HG03196 (cell line): ENCODE measurements around the gene PPP1R3F.

Experiments used
- ATAC-seq: cut with Tn5 transposase; IDR thresholded peaks from one replicate; pipeline ENCODE4 v1.9.1; 2021; ENCODE audit not compliant: unreplicated experiment

The PPP1R3F gene

DNA sequence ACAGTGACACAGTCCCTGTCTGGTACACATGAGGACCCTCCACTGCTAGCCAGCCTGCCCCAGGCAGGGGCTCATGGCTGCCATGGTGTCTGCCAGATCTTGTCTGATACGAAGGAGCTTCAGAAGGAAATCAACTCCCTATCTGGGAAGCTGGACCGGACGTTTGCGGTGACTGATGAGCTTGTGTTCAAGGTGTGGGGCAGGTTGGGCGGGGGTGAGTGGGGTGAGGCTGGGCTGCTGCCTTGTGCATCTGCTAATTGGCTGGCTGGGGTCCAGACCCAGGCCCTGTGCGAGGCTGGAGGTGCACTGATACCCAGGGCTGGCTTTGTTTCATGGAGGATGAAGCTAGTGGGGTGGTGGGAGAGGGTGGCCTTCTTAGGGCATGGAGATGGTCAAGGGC is 20.5 kb upstream of the PPP1R3F start:
- ATAC-seq = no peak

DNA sequence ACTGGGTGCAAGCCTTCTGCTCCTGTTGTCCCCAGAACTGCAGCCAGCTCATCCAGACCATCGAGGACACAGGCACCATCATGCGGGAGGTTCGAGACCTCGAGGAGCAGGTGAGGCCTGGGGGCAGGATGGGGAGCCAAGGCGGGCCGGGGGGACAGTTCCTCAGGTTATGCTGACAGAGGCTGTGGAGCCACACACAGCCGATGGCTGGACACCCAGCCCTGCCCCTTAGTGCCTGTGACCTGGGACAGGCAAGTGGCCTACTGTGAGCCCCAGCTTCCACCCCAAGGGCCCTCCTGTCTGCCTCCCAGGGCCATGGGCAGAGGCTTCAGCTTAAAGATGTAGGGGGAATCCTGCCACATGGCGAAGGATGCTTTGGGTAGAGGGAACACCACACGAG is 20.0 kb upstream of the PPP1R3F start:
- ATAC-seq = no peak

DNA sequence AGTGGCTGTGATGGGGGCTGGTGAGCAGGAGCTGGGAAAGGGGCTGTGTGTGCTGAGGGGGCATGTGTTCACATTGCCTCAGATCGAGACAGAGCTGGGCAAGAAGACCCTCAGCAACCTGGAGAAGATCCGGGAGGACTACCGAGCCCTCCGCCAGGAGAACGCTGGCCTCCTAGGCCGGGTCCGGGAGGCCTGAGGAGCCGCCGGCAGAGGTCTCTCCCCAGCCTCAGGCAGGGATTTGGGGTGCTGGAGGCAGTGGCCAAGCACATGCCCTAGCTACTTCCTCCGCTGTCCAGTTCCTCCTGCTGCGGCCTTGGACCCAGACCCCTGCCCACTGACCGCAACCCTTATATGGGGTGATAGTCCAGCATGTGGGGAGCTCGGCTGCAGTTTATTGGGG is 19.5 kb upstream of the PPP1R3F start:
- no peak for ATAC-seq

DNA sequence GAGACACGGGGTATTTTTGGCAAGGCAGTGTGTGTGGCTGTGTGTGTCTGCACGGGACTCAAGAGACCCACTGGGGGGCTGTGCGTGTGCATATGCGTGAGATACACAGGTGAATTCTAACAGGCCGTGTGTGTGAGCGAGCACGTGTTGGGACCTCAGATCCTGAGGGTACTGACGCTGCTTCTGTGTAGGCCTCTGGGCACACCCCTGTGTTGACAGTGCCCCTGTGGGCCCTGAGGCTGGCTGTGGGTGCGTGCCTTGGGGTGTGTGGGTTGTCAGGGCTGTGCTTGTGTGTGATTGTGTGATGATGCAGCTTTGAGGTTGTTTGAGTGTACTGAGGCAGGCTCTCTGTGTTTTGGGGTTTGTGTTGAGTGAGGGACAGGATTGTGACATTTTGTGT is 19.0 kb upstream of the PPP1R3F start:
- ATAC-seq = no peak

DNA sequence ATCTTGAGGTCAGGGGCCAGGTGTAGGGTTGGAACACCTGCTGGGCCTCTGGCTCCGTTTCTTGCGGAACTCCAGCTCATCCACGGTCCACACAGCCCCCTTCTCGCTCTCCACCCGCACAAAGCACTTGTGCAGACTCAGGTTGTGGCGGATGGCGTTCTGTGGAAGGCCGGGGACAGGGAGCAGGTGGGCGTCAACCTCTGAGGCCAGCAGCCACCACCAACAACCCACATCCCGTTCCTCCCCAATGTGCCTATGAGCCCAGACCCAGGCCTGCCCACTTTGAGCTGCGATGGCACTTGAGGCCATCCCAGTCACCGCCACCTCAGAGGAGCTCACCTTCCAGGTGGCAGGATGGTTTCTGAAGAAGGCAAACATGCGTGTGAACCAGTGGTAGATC is 18.3 kb upstream of the PPP1R3F start:
- ATAC-seq = no peak

- ATAC-seq = no peak
Observed at GRCh38 chrX:49254639-49255038, 15.0 kb upstream of the PPP1R3F start.

DNA sequence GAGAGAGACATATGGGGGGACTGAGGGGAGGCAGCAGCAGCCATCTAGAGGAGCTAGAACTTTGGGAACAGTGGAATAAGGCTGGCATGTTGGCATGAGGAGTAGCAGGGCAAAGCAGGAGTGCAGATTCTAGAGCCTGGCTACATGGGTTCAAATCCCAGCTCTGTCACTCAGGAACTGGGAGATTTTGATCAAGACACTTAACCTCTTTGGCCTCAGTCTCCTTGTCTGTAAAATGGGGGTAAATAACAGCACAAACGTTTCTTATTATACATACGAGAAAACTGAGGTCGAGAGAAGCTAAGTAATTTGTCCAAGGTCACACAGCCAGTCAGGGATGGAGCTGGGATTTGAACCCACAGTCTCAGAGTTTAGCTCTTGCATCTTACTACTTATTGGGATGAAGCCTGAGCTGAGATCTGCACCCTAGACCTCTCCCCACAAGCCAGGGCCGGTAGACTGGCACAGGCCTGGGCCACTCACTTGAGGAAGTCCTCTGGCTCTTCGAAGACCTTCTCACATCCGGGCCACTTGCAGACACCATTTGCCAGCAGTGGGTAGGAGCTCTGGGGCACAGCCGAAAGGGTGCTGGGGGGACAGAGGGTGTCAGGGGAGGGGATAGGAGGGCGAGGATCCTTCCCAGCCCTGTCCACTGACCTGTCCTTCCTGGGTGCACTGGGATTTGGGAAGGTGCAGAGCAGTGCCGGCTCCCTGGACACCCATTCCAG is 13.2 kb upstream of the PPP1R3F start:
- no peak for ATAC-seq

GRCh38 chrX:49257074-49257790 is 12.4 kb upstream of the PPP1R3F start:
- no peak for ATAC-seq

GRCh38 chrX:49257846-49258748 is 11.5 kb upstream of the PPP1R3F start:
- ATAC-seq = no peak

GRCh38 chrX:49258749-49259124 is 10.9 kb upstream of the PPP1R3F start:
- no peak for ATAC-seq

DNA sequence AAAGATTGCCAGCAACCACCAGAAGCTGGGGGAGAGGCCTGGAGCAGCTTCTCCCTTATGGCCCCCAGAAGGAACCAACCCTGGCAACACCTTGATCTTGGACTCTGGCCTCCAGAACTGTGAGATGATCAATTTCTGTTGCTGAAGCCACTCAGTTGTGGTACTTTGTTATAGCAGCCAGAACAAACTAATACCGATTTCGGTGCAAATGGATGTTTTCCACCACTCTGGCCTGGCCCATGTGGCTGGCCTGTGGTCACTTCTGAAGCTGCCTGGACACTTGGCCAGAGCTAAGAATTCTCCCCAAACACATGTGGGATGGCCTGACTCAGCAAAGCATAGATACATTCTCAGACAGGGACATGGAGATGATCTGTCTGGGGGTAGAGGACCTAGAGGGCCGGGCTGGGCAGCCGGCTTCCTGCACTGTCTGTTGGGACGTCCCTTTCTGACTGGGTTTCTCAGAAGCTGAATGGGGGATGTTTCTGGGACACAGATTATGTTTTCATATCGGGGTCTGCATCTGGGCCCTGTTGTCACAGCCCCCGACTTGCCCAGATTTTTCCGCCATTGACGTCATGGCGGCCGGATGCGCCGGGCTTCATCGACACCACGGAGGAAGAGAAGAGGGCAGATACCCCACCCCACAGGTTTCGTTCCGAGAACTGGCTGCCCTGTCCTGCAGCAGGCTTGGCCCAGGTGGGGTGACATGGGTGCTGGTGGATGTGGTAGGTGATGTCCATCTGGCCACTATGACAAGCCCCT is 9.2 kb upstream of the PPP1R3F start:
- ATAC-seq = no peak

- ATAC-seq = no peak
Observed at GRCh38 chrX:49262603-49263002, 7.0 kb upstream of the PPP1R3F start.

DNA sequence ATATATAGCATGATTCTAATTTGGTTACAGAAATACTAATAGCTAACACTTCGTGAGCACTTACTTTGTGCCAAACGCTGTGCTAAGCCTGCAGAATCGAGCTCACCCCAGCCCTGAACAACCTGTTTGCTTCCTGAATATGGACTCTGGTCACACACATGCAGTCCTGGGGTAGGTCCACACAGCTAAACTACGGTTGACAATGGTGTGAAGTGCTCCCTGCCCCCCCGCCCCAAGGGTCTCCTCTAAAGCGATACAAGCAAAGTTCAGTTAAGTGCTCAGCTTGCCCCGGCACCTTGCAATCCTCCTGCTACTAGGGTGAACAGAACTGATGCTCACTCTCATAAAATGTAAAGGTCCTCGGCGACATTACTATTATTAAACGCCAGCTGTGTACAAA is 6.0 kb upstream of the PPP1R3F start:
- no peak for ATAC-seq

- ATAC-seq = no peak
Observed at GRCh38 chrX:49264460-49264859, 5.1 kb upstream of the PPP1R3F start, which contains the start of gene FOXP3. Gene FOXP3, minus strand, starts transcription at chrX:49264710. Its CDS starts 6,205 bp downstream, at chrX:49258505.

- no peak for ATAC-seq
Observed at GRCh38 chrX:49266523-49267445, 2.8 kb upstream of the PPP1R3F start.

GRCh38 chrX:49268702-49269009 is 937 bp upstream of the PPP1R3F start:
- no peak for ATAC-seq

GRCh38 chrX:49269010-49269766 is 405 bp upstream of the PPP1R3F start:
- peak; percentile 86 for ATAC-seq

- no peak for ATAC-seq
Observed at GRCh38 chrX:49270249-49270921, 792 bp downstream of the PPP1R3F start.

GRCh38 chrX:49271341-49271740 is 1.7 kb downstream of the PPP1R3F start:
- ATAC-seq = no peak
